T-helper 1 cell treated with Interleukin-12 subunit alpha and Interleukin-12 subunit beta and Interleukin-4 antibody, amounts not matched to agents 30 μg/mL and 1 μg/mL, for 36 hours (primary cell): ENCODE measurements around the gene NUDT6.
"Not testable (repeated sequence)": the region's sequence is repeated elsewhere in the genome, so short reads cannot be mapped to it uniquely, and the experiment has no call there.

Experiments used
- H3K27ac Mint-ChIP-seq: one replicate; pipeline ENCODE4 v1.8.0; 2021; ENCODE audit warnings: mild to moderate bottlenecking, mixed read lengths
- H3K27me3 Mint-ChIP-seq: one replicate; pipeline ENCODE4 v1.8.0; 2021; ENCODE audit warnings: low read depth, mixed read lengths
- H3K36me3 Mint-ChIP-seq: one replicate; pipeline ENCODE4 v1.8.0; 2021; ENCODE audit warnings: low read depth, mixed read lengths
- H3K4me1 Mint-ChIP-seq: one replicate; pipeline ENCODE4 v1.8.0; 2021; ENCODE audit warnings: low read depth, mixed read lengths
- H3K4me3 Mint-ChIP-seq: one replicate; pipeline ENCODE4 v1.8.0; 2021; ENCODE audit warnings: mild to moderate bottlenecking, moderate library complexity, mixed read lengths
- H3K9me3 Mint-ChIP-seq: one replicate; pipeline ENCODE4 v1.8.0; 2021; ENCODE audit warnings: mixed read lengths

Gene NUDT6, protein sequence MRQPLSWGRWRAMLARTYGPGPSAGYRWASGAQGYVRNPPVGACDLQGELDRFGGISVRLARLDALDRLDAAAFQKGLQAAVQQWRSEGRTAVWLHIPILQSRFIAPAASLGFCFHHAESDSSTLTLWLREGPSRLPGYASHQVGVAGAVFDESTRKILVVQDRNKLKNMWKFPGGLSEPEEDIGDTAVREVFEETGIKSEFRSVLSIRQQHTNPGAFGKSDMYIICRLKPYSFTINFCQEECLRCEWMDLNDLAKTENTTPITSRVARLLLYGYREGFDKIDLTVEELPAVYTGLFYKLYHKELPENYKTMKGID

DNA sequence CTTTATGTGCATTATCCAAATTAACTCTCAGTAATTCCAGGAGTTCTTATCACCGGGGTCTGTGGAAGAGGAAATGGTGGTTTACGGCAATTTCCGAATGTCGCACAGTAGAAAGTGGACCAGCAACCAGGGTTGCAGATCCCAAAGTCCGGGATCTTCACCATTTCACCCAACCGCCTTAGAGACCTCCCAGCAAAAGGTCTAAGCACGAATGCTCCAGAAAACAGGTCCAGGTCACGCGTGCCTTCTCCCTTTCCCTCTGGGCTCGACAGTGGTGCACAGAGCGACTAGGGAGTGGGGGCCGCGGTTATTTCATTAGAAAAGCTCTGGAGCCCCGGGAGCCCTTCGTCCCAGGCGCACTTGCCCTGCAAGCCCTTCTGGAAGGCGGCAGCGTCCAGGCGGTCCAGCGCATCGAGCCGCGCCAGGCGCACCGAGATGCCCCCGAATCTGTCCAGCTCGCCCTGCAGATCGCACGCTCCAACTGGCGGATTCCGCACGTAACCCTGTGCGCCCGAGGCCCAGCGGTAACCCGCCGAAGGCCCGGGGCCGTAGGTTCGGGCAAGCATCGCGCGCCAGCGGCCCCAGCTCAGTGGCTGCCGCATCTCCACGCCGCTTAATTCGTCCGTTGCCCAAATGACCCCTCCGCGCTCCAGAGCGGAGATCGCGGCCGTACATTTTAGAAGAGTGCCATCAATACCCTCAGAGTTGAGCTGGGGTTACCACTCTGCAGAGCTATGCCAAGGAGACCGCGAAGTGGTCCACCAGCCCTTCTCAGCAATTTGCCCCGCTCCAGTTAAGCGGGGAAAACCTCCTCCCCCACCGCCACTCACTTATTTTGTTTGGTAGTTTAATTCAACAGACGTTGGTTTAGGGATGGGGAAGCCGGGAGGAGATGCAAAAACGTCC lies at the start of gene NUDT6:
TSS of gene NUDT6 (minus strand) at position 627 of the 906 bp plus-strand sequence. CDS start at position 602, 25 bp downstream.
- Mint-ChIP-seq H3K4me3 (no peak within 1 kb of the TSS), H3K27me3 (no peaks in the 10 kb centered on the region), H3K27ac (peak within 1 kb of the TSS; percentile 98), H3K9me3 (no peaks in the 10 kb centered on the region), H3K36me3 (no peaks in the 10 kb centered on the region), H3K4me1 (peaks cover 25% of the 10 kb centered on the region)

GRCh38 chr4:122968227-122968812 lies 45.9 kb upstream of the NUDT6 start:
- Mint-ChIP-seq H3K27me3 (no peaks in the 10 kb centered on the region), H3K4me1 (peaks cover 2% of the 10 kb centered on the region), H3K9me3 (no peaks in the 10 kb centered on the region), H3K4me3 (no peak overlapping the region), H3K27ac (no peak overlapping the region), H3K36me3 (peaks cover 4% of the 10 kb centered on the region)

DNA sequence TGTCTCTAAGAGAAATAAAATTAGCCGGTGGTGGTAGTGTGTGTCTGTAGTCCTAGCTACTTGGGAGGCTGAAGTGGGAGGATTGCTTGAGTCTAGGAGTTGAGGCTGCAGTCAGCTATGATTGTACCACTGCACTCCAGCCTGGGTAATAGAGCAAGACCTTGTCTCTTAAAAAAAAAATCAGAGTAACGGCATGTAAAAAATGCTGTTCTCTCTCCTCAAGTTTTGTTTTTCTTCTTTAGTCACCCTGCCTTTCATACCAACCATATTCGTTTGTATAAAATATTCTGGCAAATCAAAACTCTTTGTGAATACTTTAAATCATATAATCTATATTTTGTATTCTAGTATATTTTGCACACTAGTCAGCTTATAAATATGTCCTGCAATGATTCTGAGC lies 44.8 kb upstream of the NUDT6 start:
- Mint-ChIP-seq H3K4me1 (peaks cover 8% of the 10 kb centered on the region), H3K9me3 (no peaks in the 10 kb centered on the region), H3K27ac (no peak overlapping the region)

GRCh38 chr4:122966201-122966600 lies 43.8 kb upstream of the NUDT6 start:
- Mint-ChIP-seq H3K4me1 (peaks cover 8% of the 10 kb centered on the region), H3K9me3 (no peaks in the 10 kb centered on the region), H3K27ac (no peak overlapping the region), H3K36me3 (peaks cover 12% of the 10 kb centered on the region), H3K27me3 (no peaks in the 10 kb centered on the region), H3K4me3 (no peak overlapping the region)

More for the DNA sequence above, 44.8 kb upstream of the NUDT6 start:
- Mint-ChIP-seq H3K36me3 (peaks cover 8% of the 10 kb centered on the region), H3K27me3 (no peaks in the 10 kb centered on the region), H3K4me3 (no peak overlapping the region)

- peaks cover 12% of the 10 kb centered on the region for H3K36me3 Mint-ChIP-seq
- H3K27ac Mint-ChIP-seq: no peak overlapping the region
- H3K4me1 Mint-ChIP-seq: peaks cover 8% of the 10 kb centered on the region
- no peak overlapping the region for H3K4me3 Mint-ChIP-seq
- no peaks in the 10 kb centered on the region for H3K9me3 Mint-ChIP-seq
- H3K27me3 Mint-ChIP-seq: no peaks in the 10 kb centered on the region
These were observed 40.8 kb upstream of the NUDT6 start for GRCh38 chr4:122963216-122963615.

DNA sequence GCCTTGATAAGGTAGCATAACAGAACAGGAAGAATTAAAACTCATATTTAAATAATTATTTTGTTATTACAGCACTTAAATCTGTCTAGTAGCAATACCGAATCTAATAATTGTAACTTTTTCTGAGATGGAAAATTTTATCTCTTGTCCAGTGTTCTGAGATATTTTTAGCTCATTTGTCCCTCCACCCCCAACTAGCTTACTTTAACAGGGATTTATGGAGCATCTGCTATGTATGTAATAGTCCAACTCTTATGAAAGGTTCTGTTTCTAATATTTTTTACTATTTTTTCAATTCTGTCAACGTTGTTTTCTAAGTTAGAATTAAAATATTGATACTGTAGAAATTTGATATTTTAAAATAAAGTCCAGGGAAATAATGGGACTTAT lies 38.2 kb upstream of the NUDT6 start:
- H3K27me3 Mint-ChIP-seq: no peaks in the 10 kb centered on the region

DNA sequence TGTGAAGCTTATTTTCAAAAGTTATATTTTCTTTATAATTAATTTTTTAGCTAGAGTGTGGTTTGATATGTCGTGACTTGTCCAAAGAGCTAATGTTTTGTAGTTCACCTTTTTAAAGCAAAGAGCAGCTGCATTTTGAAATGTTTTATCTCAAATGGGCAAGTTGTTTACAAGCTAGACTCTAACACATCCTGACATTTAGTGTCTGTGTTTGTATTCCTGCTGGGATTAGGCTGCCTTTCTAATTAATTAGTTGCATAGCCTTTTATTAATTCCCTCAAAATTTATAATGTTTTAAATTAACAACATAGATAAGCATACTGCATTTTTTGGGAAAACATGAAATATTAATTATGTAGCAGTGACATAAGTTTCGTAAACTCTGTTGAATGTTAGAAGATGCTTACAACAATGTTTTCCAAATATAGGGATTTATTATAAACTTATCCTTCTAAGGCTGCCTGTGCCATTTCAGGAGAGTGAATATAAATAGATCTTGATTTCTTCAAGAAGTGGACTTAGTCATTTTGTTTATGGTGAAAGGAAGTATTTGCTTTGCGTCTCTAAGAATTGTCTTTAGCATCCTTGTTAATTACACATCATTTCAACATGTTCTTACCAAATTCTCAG lies 37.7 kb upstream of the NUDT6 start:
- Mint-ChIP-seq H3K4me3 (no peak overlapping the region), H3K4me1 (peaks cover 8% of the 10 kb centered on the region), H3K9me3 (no peaks in the 10 kb centered on the region), H3K27ac (no peak overlapping the region), H3K27me3 (no peaks in the 10 kb centered on the region), H3K36me3 (peaks cover 21% of the 10 kb centered on the region)

More for the DNA sequence above, 38.2 kb upstream of the NUDT6 start:
- peaks cover 16% of the 10 kb centered on the region for H3K36me3 Mint-ChIP-seq
- no peak overlapping the region for H3K4me3 Mint-ChIP-seq
- no peaks in the 10 kb centered on the region for H3K9me3 Mint-ChIP-seq
- H3K27ac Mint-ChIP-seq: no peak overlapping the region
- H3K4me1 Mint-ChIP-seq: peaks cover 8% of the 10 kb centered on the region

- Mint-ChIP-seq H3K36me3 (peaks cover 27% of the 10 kb centered on the region), H3K4me3 (no peak overlapping the region), H3K4me1 (peaks cover 8% of the 10 kb centered on the region), H3K27ac (no peak overlapping the region), H3K9me3 (no peaks in the 10 kb centered on the region), H3K27me3 (no peaks in the 10 kb centered on the region)
These were observed 37.0 kb upstream of the NUDT6 start for GRCh38 chr4:122959441-122959840.

GRCh38 chr4:122958505-122958904 lies 36.1 kb upstream of the NUDT6 start:
- no peaks in the 10 kb centered on the region for H3K9me3 Mint-ChIP-seq
- no peak overlapping the region for H3K4me3 Mint-ChIP-seq
- no peak overlapping the region for H3K27ac Mint-ChIP-seq
- no peaks in the 10 kb centered on the region for H3K27me3 Mint-ChIP-seq
- peaks cover 8% of the 10 kb centered on the region for H3K4me1 Mint-ChIP-seq
- H3K36me3 Mint-ChIP-seq: peaks cover 32% of the 10 kb centered on the region

DNA sequence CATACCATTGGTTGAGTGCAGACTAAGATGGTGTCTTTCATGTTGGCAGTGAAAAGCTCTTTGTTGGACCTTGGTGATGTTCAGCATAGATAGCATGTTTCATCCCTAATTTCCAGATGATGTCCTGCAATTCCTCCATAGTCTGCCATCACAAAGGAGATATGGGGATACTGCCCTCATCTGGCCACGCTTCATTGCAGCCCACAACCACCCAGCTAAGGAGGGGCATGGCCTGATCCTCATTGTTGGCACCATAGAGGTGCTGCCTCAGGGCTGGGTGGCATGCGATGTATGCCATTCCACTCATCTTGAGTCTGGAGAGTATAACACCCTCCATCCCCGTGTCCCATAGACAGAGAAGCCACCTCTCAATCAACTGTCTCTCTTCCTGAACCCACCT lies 31.5 kb upstream of the NUDT6 start:
- Mint-ChIP-seq H3K4me1 (no peaks in the 10 kb centered on the region), H3K27me3 (no peaks in the 10 kb centered on the region), H3K9me3 (no peaks in the 10 kb centered on the region), H3K27ac (no peak overlapping the region), H3K36me3 (peaks cover 51% of the 10 kb centered on the region), H3K4me3 (no peak overlapping the region)

DNA sequence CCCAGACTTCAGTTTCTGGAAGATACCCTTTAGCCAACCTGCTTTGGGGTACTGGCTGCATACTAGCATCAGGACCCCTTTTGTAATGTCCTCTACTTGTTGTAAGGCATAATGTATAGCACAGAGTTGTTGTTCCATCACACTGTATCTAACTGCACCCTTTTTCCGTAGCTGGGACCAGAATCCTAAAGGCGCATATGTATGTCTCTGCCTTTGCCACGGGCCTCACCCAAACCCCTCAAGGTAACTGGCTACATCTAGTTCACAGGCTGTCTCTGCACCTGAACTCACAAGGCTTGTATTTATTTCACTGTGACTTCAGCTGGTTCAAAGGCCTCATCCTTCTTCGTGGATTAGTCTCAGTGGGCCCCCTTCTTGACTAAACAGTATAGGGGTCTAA lies 29.6 kb upstream of the NUDT6 start:
- Mint-ChIP-seq H3K27ac (no peak overlapping the region), H3K27me3 (no peaks in the 10 kb centered on the region), H3K4me3 (no peak overlapping the region), H3K36me3 (peaks cover 51% of the 10 kb centered on the region), H3K4me1 (no peaks in the 10 kb centered on the region), H3K9me3 (no peaks in the 10 kb centered on the region)

DNA sequence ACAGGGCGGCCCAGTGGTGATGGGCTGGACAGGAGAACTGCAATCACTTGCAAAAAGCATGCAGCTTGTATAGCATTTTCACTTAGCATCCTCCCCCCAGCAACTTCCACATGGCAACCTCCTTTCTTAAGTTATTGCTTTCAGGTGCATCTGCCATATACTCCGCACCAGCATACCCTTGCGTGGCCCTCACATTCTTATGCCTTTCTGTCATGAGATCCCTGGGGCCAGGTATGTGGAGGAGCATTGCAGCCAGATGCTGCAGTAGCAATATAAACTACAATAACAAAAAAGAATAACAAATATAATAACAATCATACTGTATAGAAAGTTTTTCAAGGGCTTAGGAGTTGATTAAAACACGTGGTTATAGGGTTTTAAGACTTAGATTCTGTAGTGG lies 26.3 kb upstream of the NUDT6 start:
- H3K36me3 Mint-ChIP-seq: peaks cover 46% of the 10 kb centered on the region
- no peak overlapping the region for H3K4me3 Mint-ChIP-seq
- H3K4me1 Mint-ChIP-seq: no peaks in the 10 kb centered on the region
- H3K27ac Mint-ChIP-seq: no peak overlapping the region
- no peaks in the 10 kb centered on the region for H3K27me3 Mint-ChIP-seq
- H3K9me3 Mint-ChIP-seq: no peaks in the 10 kb centered on the region

DNA sequence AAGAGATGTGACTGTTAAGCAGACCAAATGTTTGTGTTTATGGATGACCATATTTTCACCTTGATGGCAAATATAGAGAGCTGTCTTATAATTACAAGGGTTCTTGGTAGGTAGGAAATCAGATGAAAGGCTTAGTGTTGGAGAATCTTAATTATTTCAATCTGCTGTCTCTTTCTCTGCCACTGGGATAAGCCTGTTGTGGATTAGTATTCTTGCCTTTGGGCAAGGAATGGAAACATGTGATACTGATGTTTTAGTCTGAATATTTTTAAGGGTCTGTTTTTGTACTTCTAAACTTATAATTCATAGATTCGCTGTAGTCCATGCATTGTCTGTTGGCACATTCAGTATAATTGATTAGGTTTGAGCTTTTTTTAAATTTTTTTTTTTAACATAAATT lies 23.7 kb upstream of the NUDT6 start:
- Mint-ChIP-seq H3K9me3 (peaks cover 4% of the 10 kb centered on the region), H3K36me3 (peaks cover 38% of the 10 kb centered on the region), H3K4me3 (no peak overlapping the region), H3K27me3 (no peaks in the 10 kb centered on the region), H3K4me1 (no peaks in the 10 kb centered on the region), H3K27ac (no peak overlapping the region)

GRCh38 chr4:122945136-122945535 lies 22.7 kb upstream of the NUDT6 start:
- not testable (repeated sequence) for H3K4me3 Mint-ChIP-seq, H3K27me3 Mint-ChIP-seq, H3K9me3 Mint-ChIP-seq, H3K4me1 Mint-ChIP-seq, H3K27ac Mint-ChIP-seq
- H3K36me3 Mint-ChIP-seq: peaks cover 34% of the 10 kb centered on the region
